ENCODE measurements around the gene GNG2.

DNA sequence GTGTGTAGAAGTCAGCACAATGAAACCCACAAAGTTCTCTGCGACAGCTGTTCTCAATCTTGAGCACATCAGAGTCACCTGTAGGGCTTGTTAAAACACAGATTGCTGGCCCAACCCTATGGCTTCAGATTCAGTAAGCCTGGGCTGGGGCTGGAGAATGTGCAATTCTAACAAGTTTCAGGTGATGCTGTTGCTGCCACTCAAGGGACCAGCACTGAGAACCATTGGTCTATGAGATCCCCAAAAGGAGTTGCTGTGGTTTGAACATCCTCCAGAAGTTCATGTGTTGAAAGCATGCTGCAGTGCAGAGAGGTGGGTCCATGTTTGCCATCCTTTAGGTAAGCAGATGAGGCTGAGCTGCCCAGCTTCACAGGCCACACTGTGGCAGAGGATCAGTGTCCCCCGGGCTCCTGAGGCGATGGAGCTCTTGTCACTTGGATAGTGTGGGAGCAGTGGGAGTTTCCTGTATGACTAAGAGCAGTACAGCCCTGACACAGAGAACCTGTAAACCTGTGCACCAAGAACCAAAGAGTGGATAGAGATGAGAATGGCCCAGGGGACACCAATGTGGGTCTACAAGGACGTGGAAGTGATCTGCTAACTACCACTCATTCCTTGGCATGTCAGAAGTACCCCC, 120.9 kb downstream of the GNG2 start:
- TF ChIP-seq, protein P1, sequence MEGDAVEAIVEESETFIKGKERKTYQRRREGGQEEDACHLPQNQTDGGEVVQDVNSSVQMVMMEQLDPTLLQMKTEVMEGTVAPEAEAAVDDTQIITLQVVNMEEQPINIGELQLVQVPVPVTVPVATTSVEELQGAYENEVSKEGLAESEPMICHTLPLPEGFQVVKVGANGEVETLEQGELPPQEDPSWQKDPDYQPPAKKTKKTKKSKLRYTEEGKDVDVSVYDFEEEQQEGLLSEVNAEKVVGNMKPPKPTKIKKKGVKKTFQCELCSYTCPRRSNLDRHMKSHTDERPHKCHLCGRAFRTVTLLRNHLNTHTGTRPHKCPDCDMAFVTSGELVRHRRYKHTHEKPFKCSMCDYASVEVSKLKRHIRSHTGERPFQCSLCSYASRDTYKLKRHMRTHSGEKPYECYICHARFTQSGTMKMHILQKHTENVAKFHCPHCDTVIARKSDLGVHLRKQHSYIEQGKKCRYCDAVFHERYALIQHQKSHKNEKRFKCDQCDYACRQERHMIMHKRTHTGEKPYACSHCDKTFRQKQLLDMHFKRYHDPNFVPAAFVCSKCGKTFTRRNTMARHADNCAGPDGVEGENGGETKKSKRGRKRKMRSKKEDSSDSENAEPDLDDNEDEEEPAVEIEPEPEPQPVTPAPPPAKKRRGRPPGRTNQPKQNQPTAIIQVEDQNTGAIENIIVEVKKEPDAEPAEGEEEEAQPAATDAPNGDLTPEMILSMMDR (IDR thresholded peaks at IDR 0.05) = no peak
- TF ChIP-seq POLR2AphosphoS5 (IDR thresholded peaks at IDR 0.05) (no peak), POLR2A (IDR thresholded peaks at IDR 0.05) (no peak)
